Epithelial cell of prostate (primary cell): ENCODE results near the gene HDAC7.

Experiments used
- DNase-seq: peaks from one replicate; pipeline ENCODE4 v3.0.0-alpha.2; 2011; ENCODE audit warnings: low read depth, low spot score
- H3K27ac ChIP-seq: fragments of 450-650 bp; 2 replicates; pipeline ENCODE4 v1.5.1; 2017; ENCODE audit warnings: mild to moderate bottlenecking

Gene HDAC7

DNA sequence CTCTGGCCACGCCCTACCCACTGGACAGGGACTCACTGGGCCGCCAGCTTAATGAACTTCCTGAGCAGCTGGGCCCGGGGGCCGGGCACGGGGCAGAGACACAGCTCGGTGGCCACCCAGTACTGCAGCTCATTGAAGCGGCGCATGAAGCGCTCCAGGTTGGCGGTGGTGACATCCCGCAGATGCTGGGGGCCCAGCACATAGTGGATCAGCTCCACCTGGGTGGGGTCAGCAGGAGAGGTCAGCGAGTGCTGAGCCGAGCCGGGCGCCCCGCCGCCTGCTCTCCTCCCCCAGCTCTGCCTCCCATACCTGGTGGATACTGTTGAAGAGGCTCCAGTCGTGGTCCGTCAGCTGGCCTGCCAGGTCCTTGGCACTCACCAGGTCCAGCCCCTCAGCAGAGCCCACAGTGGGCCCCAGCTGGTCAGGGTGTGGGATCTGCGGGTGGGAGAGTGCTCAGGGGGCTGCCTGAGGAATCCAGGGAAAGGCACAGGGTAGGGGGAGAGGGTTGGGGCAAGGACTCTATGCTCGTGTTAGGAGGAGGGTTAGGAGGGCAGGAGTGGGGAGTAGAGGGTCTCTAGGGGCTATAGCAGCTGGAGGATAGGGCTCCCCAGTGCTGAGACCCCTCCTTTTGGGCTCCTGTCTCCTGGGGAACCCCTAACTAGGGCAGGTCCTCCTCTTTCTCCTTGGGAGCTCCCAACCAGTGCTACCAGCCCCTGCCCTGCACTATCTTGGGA is 78.9 kb downstream of the HDAC7 start:
- H3K27ac ChIP-seq = no peak overlapping the region
- no peak for DNase-seq

DNA sequence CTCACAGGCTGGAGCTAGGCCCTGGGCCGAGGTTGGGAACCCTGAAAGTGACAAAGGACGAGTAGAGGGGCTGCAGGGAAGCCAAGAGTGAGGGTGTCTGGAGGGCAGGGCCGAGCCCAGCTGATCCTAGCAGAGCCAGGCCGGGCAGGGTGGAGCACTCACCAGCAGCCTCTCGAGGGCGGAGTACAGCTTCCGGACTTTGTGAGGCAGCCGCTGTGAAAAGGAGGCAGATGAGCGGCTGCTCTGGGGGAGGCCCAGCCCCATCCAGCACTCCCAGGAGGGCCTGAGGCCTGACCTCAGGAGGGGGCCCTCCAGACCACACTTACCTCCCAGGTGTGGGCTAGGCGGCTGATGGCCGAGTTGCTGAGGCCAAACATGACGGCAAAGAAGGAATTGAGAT is 79.7 kb downstream of the HDAC7 start:
- no peak overlapping the region for H3K27ac ChIP-seq
- no peak for DNase-seq

DNA sequence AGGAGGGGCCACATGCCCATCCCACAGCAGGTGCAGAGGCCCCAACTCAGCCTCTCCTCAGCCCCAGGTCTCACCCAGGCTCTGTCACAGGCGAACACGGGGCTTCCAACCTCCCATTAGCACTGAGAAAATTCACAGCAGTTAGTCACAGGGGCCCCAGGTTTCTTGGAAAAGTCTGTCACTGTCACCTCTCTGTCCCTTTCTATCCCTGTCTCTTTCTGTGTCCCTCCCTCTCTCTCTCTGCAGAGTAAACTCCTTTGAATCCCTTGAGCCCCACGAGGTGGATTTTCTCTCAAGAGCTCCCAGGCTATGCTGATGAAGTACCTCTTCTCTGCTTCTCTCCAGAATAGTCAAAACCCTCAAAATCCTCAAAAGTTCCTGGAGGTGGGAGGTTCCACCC is 80.4 kb downstream of the HDAC7 start:
- no peak for DNase-seq
- H3K27ac ChIP-seq = no peak overlapping the region

DNA sequence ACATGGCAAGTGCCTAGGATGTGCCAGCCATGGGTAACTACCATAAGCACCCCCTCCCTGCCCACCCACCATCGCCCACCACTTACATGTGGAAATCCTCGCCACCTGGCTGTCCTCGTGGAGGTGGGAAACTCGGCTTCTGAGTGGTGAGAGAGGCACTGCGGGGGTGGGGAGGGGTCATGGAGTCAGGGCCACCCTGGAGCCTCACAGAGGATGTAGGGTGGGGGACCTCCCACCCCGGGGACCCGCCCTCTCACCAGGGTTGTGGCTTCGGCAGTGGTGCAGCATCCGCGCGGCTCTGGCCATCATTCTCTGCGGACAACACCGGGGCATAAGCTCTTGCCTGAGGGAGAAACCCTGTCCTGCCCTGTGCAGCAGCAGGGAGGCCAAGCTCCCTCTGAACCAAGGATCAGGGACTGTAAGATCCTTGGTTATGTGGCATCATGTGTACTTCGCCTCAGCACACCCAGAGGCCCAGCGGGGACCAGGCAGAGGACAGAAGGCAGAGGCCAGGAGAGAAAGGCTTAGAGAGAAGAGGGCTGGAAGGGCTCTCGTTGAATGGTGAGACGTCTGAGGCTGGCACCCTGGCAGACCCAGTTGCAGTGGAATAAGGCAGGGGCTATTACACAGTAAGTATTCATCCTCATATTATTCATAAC is 81.6 kb downstream of the HDAC7 start:
- no peak for DNase-seq
- no peak overlapping the region for H3K27ac ChIP-seq

DNA sequence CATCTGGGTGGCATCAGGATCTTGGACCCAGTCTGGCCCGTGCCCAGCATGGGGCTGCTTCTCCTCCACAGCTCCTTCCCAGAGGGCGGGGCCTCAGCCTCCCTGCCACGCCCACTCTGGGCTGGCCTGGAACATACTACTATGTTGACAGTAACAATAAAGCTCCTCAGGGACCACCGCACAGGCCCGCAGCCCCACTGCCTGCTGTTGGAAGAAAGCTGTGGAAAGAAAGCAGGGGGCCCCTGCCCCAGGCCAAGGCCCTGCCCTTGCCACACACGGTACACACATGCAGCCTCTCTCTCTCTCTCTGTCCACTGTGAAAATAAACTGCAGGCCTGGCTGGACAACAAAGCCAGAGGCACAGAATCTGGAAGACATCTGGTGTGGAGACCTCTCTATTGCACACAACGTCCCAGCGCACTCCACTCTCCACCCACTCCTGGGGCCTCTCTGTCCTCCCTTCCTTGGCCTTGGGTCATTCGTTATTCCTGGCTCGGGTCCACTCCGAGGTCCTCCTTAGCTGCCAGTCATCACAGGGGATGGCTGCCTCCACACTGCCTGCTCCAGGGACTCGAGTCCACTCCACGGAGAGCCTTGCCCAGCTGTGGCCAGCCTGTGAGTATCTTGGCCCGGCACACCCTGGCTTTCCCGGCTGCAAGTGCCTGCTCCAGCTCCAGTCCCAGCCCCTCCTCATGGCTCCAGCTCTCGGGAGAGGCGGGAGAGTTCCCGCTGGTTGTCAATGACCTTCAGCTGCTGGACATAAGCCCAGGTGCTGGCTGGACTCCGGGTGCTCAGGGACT is 82.6 kb downstream of the HDAC7 start:
- H3K27ac ChIP-seq = no peak overlapping the region
- no peak for DNase-seq

DNA sequence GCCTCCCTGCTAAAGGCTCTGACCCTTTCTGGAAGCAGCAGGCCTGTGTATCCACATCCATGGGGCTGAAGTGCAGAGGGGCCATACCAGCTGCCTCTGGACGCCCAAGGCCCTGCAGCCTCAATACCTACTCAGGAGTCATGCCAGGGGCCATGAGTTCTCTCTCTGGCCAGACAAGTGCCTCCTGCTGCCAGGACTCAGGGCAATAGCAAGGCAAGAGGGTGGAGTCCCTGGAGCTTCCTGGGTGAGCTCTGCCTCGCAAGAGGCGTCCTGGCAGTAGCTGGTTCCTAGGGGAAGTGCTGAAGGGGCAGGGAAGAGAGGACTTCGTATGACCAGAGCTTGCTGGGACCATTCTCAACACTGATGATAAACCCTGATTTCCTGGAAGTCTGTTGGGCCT is 83.5 kb downstream of the HDAC7 start:
- H3K27ac ChIP-seq = no peak overlapping the region
- DNase-seq = no peak

DNA sequence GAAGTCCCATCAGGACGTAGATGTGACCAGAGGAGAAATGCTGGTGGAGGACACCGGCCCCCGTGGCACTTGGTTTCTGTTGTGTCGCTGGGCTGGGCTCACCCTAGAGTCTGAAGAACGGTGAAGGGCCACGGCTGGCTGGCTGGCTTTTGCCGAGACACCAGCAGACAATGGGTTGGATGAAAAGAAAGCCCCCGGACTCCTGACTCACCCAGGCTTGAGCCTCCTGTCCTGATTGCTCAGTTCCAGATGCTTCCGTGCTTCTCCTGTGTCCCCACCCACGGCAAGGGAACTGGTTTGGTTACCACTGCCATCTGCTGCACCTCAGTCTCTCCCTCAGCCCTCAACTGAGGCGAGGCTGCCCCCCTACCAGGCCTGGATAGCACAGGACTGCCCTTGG is 84.1 kb downstream of the HDAC7 start:
- H3K27ac ChIP-seq = no peak overlapping the region
- no peak for DNase-seq

DNA sequence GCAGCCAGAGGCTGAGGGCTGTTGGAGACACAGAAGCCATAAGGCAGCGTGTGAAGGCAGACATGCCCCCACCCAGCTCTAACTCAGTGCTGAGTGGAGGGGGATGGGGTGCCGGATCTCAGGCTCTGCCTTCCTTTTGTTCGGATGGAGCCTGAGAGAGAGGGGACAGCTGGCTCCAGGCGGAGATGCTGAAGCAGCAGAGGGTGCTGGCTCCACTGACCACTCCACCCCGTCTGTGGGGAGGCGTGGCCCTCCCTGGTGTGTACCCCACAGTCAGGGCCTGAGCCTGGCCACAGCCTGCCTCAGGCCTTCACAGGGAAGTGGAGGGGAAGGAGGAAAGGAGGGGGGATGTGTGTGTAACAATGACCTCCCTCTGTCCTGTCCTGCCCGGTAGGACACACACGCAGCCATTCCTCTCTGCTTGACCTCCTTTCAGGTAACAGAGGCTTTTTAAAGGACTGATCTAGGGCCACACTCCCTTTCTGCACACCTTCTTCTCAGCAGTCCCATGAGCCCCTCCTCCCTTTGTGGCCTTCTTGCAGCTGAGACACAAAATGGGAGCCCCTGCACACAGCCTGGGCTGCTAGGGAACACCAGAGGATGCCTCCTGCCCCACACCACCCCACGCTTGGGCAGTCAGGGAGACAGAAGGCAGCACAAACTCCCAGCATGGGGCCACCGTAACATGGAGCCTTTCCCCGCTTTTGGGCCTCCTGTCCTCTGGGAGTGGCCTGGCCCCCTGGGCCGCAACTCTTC is 84.8 kb downstream of the HDAC7 start:
- DNase-seq = no peak
- no peak overlapping the region for H3K27ac ChIP-seq

DNA sequence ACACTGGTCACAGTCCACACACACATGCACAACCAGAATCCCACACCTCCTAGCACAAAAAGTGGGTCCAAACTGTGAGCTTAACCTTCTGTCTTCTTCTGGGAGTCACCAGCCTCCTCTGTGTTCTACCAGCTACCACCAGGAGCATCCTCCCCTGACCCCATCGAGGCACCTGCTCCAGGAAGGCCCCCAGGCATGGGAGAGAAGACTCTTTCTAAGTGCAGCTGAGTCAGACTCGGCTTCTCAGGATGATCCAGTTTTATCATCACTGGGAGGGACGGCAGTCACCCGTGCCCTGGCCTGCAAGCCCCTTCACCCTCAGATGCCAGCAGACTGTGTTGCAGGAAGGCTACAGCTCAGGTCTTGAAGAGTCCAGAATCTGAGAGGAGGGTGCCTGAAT is 86.6 kb downstream of the HDAC7 start:
- DNase-seq = no peak
- no peak overlapping the region for H3K27ac ChIP-seq
